Lung (tissue), 12 donors: ENCODE data around the gene AADAT. TPM values are rescaled to one million over a fixed set of nuclear protein-coding genes. Genes with fewer than 3 reads are reported as not detected.

Source experiments
- ATAC-seq: fragments of 200-7000 bp; cut with Tn5 transposase; one replicate; pipeline ENCODE4 v1.9.1; 2020; ENCODE audit warnings: moderate number of reproducible peaks; ENCODE audit not compliant: insufficient read depth, low FRiP score
- DNase-seq, 3 donors: peaks; one replicate each; pipeline ENCODE4 v3.0.0-alpha.2; 2013 to 2017
- H3K27ac ChIP-seq, 2 donors: one replicate each; pipeline ENCODE4 v1.5.1; 2013; ENCODE audit warnings: mild to moderate bottlenecking in 2 of 2, moderate library complexity in 2 of 2, control low read depth in 1 of 2, inconsistent platforms in 1 of 2, low read depth in 1 of 2, low read length in 1 of 2
- H3K27me3 ChIP-seq, 3 donors: one replicate each; pipeline ENCODE4 v1.5.1; 2013; ENCODE audit warnings: low read length in 2 of 3; ENCODE audit not compliant: control insufficient read depth in 3 of 3, insufficient read depth in 3 of 3
- H3K36me3 ChIP-seq, 4 donors: one replicate each; pipeline ENCODE4 v1.5.1; 2013; ENCODE audit warnings: low read length in 4 of 4, mild to moderate bottlenecking in 1 of 4, moderate library complexity in 1 of 4; ENCODE audit not compliant: control insufficient read depth in 4 of 4, insufficient read depth in 4 of 4
- H3K4me1 ChIP-seq, 5 donors: one replicate each; pipeline ENCODE4 v1.5.1; 2013; ENCODE audit warnings: low read length in 5 of 5, mild to moderate bottlenecking in 2 of 5, moderate library complexity in 1 of 5; ENCODE audit not compliant: control insufficient read depth in 5 of 5, insufficient read depth in 5 of 5
- H3K4me3 ChIP-seq: one replicate; pipeline ENCODE4 v1.5.1; 2013; ENCODE audit warnings: mild to moderate bottlenecking, control low read depth, moderate library complexity
- H3K9ac ChIP-seq, 2 donors: one replicate each; pipeline ENCODE4 v1.5.1; 2013; ENCODE audit warnings: low read length in 2 of 2, control low read depth in 1 of 2; ENCODE audit not compliant: insufficient read depth in 1 of 2
- H3K9me3 ChIP-seq, 4 donors: one replicate each; pipeline ENCODE4 v1.5.1; 2013; ENCODE audit warnings: low read length in 3 of 4, mild to moderate bottlenecking in 1 of 4, moderate library complexity in 1 of 4; ENCODE audit not compliant: control insufficient read depth in 4 of 4, insufficient read depth in 3 of 4
- CTCF ChIP-seq: IDR thresholded peaks from 2 replicates; pipeline ENCODE4 v1.5.1; 2012; ENCODE audit warnings: mild to moderate bottlenecking; ENCODE audit errors: control extremely low read depth, extremely low read depth
- WGBS, 2 donors: extraction: QIAGEN DNeasy Blood & Tissue Kit; methylation state at CpG; one replicate each; pipeline ENCODE4 v1.1.7; 2013; 5-methylcytosine and 5-hydroxymethylcytosine counted together
- polyA plus RNA-seq, 2 donors: library from polyadenylated mRNA; stranded (reverse); fragments of 200-250 nt; gene quantifications; one replicate each; pipeline ENCODE4 v1.2.1, GENCODE V29; 2013
- total RNA-seq, 2 donors: library from RNA; depleted of rRNA in 1 of 2; stranded (reverse); fragments of >200 nt in 1 of 2; gene quantifications; one replicate each; pipeline ENCODE4 v1.2.1, GENCODE V29; 2014 to 2021
- donor health status: control.
- donor health status: control.
- donor health status: Bipolar disorder and iron deficiency.
- donor health status: healthy.
- donor health status: DM: yes; HTN: yes; CAD: no.

AADAT gene
- total and polyA plus RNA-seq, 4 donors: 2.2 to 14.0 (median 6.8) TPM

GRCh38 chr4:170137466-170137865 is 47.7 kb upstream of the AADAT start:
- 66 to 73% methylated on average over 5 of the region's 5 CpGs for WGBS, 2 donors
- DNase-seq (no peak), ATAC-seq (no peak)
- H3K36me3 ChIP-seq: no peaks in the 10 kb centered on the region
- no peak overlapping the region for H3K27ac ChIP-seq
- peaks cover 0 to 9% (median 3%) of the 10 kb centered on the region in 4 donors for H3K9me3 ChIP-seq
- no peaks in the 10 kb centered on the region for H3K4me1 ChIP-seq
- TF ChIP-seq CTCF: no peak
- H3K4me3 ChIP-seq: no peak overlapping the region
- H3K9ac ChIP-seq: no peak overlapping the region
- peaks cover 0 to 4% (median 2%) of the 10 kb centered on the region in 3 donors for H3K27me3 ChIP-seq

GRCh38 chr4:170134821-170135220 is 45.1 kb upstream of the AADAT start:
- H3K4me1 ChIP-seq: no peaks in the 10 kb centered on the region

GRCh38 chr4:170128219-170128804 is 38.6 kb upstream of the AADAT start:
- no peak overlapping the region for H3K9ac ChIP-seq
- H3K4me1 ChIP-seq: peaks cover 0 to 5% (median 0%) of the 10 kb centered on the region in 5 donors
- TF ChIP-seq CTCF: no peak
- DNase-seq (no peak), ATAC-seq (no peak)
- peaks cover 0 to 7% (median 3%) of the 10 kb centered on the region in 4 donors for H3K9me3 ChIP-seq
- no peaks in the 10 kb centered on the region for H3K36me3 ChIP-seq
- no peak overlapping the region for H3K27ac ChIP-seq
- H3K4me3 ChIP-seq: no peak overlapping the region
- WGBS, 2 donors: 79 to 89% methylated on average over 9 of the region's 9 CpGs
- H3K27me3 ChIP-seq: no peaks in the 10 kb centered on the region

More at GRCh38 chr4:170134821-170135220, 45.1 kb upstream of the AADAT start:
- Histone ChIP-seq H3K9ac (no peak overlapping the region), H3K27ac (no peak overlapping the region), H3K4me3 (no peak overlapping the region), H3K27me3 (peaks cover 0 to 4% (median 2%) of the 10 kb centered on the region in 3 donors), H3K9me3 (peaks cover 0 to 12% (median 3%) of the 10 kb centered on the region in 4 donors), H3K36me3 (no peaks in the 10 kb centered on the region)
- DNase-seq (no peak), ATAC-seq (no peak)
- no peak for TF ChIP-seq CTCF
- 87 to 89% methylated on average over 2 of the region's 2 CpGs for WGBS, 2 donors

GRCh38 chr4:170127758-170128157 is 38.0 kb upstream of the AADAT start:
- no peak for TF ChIP-seq CTCF
- no peak overlapping the region for H3K4me3 ChIP-seq
- H3K27ac ChIP-seq: no peak overlapping the region
- H3K36me3 ChIP-seq: no peaks in the 10 kb centered on the region
- H3K27me3 ChIP-seq: no peaks in the 10 kb centered on the region
- H3K4me1 ChIP-seq: peaks cover 0 to 5% (median 0%) of the 10 kb centered on the region in 5 donors
- ATAC-seq (no peak), DNase-seq (no peak)
- 95 to 96% methylated on average over 10 of the region's 10 CpGs for WGBS, 2 donors
- peaks cover 0 to 4% (median 0%) of the 10 kb centered on the region in 4 donors for H3K9me3 ChIP-seq
- H3K9ac ChIP-seq: no peak overlapping the region
